GM19193 (cell line): Measurements from ENCODE around the gene SMARCAL1.

ENCODE experiments used
- POLR2A ChIP-seq: IDR thresholded peaks from 4 replicates; pipeline ENCODE4 v1.6.1; 2011; ENCODE audit not compliant: insufficient read depth, insufficient read length; ENCODE audit errors: extremely low read depth

Gene SMARCAL1

DNA sequence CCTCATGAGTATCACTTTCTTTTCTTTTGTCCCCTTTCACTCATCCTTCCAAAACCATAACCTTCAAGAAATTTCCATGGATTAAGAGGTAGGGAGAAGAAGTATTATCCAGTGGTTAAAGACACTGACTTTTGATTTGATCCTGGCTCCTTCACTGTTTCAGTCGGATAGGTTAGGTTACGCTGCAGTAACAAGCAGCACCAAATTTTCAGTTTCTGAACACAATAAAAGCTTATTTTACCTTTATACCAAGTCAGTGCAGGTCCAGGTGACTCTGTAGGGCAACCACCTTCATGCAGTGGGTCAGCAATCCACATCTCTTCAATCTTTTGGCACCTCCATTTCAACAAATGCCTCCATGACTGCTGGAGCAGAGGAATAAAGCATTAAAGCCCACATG, 25.0 kb upstream of the SMARCAL1 start:
- no peak for TF ChIP-seq POLR2A

- TF ChIP-seq POLR2A: no peak
Measured at GRCh38 chr2:216388046-216388884, 24.0 kb upstream of the SMARCAL1 start.

DNA sequence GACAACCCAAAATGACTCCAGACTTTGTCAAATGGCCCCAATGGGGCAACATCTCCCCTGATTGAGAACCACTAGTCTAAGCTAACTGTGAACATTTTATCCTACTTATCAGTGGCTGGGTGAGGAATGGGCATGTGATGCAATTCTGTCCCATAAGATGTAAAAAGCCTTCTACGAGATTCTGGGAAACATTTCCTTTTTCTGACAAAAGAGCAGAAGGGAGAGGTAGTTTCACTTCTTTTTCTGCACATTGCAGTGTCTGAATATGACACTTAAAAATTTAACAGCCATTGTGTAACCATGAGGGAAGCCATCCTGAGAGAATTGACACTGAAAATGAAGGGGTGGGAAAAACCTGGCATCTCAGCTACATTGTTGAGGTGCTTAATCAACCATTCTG, 22.7 kb upstream of the SMARCAL1 start:
- no peak for TF ChIP-seq POLR2A

- TF ChIP-seq POLR2A: no peak
Measured at GRCh38 chr2:216391401-216391800, 20.9 kb upstream of the SMARCAL1 start.

DNA sequence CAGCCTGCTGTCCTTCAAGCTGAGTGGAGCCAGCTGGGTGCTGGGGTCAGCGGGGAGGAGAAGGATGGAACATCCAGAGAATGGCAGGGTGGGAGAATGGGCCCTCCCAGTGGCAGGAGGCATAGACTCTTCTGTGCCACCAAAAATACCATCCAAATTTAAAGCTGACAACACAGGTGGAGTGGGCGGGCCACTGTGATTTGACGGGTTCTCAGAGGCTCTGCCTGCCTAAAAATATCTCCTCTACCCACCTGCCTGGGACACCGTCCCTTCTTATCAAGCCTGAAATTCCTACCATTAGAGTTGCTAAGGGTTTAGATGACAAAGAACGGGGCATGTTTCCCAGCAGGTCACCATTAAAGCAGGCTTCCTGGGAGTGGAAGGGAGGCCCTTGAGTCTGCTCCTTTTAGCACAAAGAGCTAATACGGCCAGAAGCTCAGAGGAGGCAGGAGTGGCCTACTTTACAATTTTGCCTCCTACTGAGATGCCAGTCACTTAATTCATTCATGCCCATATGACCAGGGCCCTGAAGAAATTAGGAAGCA, 20.2 kb upstream of the SMARCAL1 start:
- no peak for TF ChIP-seq POLR2A

DNA sequence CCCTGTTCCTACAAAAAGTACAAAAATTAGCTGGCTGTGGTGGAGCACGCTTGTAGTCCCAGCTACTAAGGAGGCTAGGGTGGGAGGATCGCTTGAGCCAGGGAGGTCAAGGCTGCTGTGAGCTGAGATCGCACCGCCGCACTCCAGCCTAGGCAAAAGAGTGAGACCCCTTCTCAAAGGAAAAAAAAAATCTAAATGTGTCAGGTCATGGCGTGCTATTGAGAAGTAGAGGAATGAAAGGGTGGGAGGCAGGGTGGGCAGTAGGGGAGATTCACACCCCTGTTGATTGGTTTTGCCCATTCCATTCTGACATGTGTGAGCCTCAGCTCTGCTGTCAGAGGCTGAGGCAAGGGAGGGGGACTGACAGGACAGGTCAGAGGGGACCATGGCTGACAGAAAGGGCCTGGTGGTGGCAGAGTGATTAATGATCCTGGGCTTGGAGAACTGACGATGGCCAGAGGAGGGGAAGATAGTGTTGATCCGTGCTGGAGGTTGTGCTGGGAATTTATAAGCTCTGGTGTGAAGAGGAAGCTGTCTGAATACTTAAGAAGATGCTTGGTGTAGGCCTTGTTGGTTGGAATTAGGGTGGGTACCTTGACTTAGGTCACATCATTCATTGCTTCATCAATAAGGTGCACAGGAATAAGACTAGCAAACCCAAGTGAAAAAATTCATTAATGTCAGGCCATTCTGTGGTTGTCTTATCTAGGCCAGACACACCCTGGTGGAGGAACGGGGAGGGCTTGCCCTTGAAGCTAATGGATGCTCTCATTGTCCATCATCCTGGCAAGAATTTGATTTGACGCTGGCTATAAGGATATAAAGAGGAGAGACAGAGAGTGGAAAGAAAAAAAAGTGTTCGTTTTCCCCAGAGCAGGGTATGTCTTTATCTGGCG, 19.1 kb upstream of the SMARCAL1 start:
- TF ChIP-seq POLR2A: no peak

- TF ChIP-seq POLR2A: no peak
Measured at GRCh38 chr2:216394881-216395280, 17.4 kb upstream of the SMARCAL1 start.

DNA sequence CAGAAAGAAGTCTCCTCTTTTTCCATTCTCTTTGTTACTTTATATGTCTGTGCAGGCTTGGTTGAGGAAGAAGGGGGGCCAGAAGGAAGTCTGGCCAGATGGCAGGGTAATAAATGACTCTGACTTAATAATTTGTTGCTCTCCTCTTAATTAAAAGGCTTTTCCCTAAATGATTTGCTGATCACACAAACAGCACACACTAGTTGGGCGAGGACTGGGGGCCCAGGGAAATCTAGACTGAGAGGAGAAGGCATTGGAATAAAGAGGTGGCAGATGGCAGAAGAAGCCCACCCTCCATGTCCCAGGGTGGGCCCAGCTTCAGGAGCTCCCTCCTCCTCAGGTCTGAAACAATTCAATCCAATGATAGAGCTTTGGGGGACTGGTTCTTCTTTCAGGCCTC, 12.7 kb upstream of the SMARCAL1 start:
- TF ChIP-seq POLR2A: no peak

DNA sequence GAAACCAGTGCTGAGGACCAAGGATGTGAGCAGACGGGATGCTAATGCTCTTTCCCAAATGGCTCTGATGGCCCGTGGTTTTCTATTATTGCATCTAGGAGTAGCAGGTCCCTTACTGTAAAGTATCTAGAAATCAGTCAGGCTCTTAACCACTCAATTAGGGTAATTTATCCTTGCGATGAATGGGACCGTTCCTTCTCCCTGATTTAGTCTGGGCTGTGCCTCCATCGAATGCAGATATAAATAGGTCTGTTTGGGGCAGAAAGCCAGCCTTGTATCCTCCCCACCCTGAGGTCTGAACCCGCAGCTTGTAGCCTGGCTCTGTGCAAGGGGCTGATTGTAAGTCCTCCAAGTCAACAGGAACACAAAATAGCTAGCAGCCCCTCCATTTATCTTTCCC, 9.5 kb upstream of the SMARCAL1 start:
- no peak for TF ChIP-seq POLR2A

- TF ChIP-seq POLR2A: no peak
Measured at GRCh38 chr2:216404010-216404618, 8.2 kb upstream of the SMARCAL1 start.

- no peak for TF ChIP-seq POLR2A
Measured at GRCh38 chr2:216405588-216405987, 6.7 kb upstream of the SMARCAL1 start.

- no peak for TF ChIP-seq POLR2A
Measured at GRCh38 chr2:216406826-216407225, 5.5 kb upstream of the SMARCAL1 start.

GRCh38 chr2:216408426-216409290, 3.6 kb upstream of the SMARCAL1 start:
- TF ChIP-seq POLR2A: no peak

GRCh38 chr2:216410550-216410949, 1.7 kb upstream of the SMARCAL1 start:
- TF ChIP-seq POLR2A: no peak
